Measurements from ENCODE around the gene STRIP2. TPM values are rescaled to one million over a fixed set of nuclear protein-coding genes. Genes with fewer than 3 reads are reported as not detected.
"Not testable (repeated sequence)": the region's sequence is repeated elsewhere in the genome, so short reads cannot be mapped to it uniquely, and the experiment has no call there.

Gene STRIP2
- total RNA-seq, 4 donors from 2014 or later = 0.28 to 6.5 (median 0.50) TPM; not detected in 1

DNA sequence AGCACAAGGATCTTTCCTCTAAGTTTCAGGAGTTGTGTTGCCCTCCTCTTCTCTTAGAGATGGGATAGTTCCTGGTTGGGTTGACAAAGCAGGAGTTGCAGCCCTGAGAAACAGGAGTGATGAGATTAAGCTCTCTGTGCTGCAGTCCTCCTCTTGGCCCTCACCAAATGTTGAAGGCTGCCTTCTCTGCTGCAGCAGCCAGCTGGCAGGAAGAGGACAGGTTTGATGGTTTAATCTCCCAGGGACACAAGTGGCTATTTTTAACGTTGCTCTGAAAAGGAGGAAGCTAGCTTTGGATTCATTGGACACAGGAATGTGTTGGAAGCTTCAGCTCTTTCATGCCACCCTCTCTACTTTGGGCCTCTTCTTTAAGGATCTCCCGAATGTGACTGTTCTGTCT lies 9.4 kb downstream of the STRIP2 start:
- DNase-seq (ENCODE audit: low spot score) (no peak), ATAC-seq (ENCODE audit: low FRiP score) (no peak)
- TF ChIP-seq, protein P1, sequence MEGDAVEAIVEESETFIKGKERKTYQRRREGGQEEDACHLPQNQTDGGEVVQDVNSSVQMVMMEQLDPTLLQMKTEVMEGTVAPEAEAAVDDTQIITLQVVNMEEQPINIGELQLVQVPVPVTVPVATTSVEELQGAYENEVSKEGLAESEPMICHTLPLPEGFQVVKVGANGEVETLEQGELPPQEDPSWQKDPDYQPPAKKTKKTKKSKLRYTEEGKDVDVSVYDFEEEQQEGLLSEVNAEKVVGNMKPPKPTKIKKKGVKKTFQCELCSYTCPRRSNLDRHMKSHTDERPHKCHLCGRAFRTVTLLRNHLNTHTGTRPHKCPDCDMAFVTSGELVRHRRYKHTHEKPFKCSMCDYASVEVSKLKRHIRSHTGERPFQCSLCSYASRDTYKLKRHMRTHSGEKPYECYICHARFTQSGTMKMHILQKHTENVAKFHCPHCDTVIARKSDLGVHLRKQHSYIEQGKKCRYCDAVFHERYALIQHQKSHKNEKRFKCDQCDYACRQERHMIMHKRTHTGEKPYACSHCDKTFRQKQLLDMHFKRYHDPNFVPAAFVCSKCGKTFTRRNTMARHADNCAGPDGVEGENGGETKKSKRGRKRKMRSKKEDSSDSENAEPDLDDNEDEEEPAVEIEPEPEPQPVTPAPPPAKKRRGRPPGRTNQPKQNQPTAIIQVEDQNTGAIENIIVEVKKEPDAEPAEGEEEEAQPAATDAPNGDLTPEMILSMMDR (IDR thresholded peaks at IDR 0.05) = no peak

DNA sequence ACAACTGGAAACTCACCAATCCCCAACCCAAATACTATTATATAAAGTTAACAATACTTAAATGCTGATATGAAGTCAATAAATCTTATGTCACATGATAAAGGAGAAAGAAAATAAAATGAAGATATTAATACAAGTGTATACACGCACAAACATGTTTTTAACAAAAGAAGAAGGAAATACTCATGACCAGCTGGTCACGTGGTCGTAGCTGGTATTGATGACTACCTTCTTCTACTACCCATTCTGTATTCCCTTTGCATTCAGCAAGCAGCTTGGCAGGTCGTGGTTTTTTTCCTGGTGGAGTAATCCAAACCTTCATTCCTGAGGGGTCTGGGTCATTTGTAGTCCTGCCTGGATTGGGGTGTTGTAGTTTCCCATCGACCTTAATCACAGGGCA lies 10.5 kb downstream of the STRIP2 start:
- ATAC-seq (ENCODE audit: low FRiP score) = not testable (repeated sequence)

GRCh38 chr7:129446925-129447324 lies 12.7 kb downstream of the STRIP2 start:
- not testable (repeated sequence) for ATAC-seq (ENCODE audit: low FRiP score); DNase-seq (ENCODE audit: low spot score)

More for the DNA sequence above, 10.5 kb downstream of the STRIP2 start:
- not testable (repeated sequence) for DNase-seq (ENCODE audit: low spot score)

- not testable (repeated sequence) for ATAC-seq (ENCODE audit: low FRiP score); DNase-seq (ENCODE audit: low spot score)
Observed at GRCh38 chr7:129447445-129447844, 13.2 kb downstream of the STRIP2 start.

- DNase-seq (ENCODE audit: low spot score); ATAC-seq (ENCODE audit: low FRiP score): not testable (repeated sequence)
Observed at GRCh38 chr7:129448608-129449007, 14.4 kb downstream of the STRIP2 start.

GRCh38 chr7:129450295-129450694 lies 16.1 kb downstream of the STRIP2 start:
- ATAC-seq (ENCODE audit: low FRiP score) (no peak), DNase-seq (ENCODE audit: low spot score) (no peak)
- TF ChIP-seq, protein P1 (IDR thresholded peaks at IDR 0.05) = no peak

GRCh38 chr7:129452589-129453231 lies 18.5 kb downstream of the STRIP2 start:
- TF ChIP-seq, protein P1 (IDR thresholded peaks at IDR 0.05) = no peak
- no peak for DNase-seq (ENCODE audit: low spot score)
- no peak for ATAC-seq (ENCODE audit: low FRiP score)

GRCh38 chr7:129453510-129454248 lies 19.4 kb downstream of the STRIP2 start:
- DNase-seq (ENCODE audit: low spot score) = no peak
- TF ChIP-seq, protein P1 (IDR thresholded peaks at IDR 0.05) = no peak
- no peak for ATAC-seq (ENCODE audit: low FRiP score)

- TF ChIP-seq, protein P1 (IDR thresholded peaks at IDR 0.05) = no peak
- no peak for DNase-seq (ENCODE audit: low spot score)
Observed at GRCh38 chr7:129454249-129454551, 20.0 kb downstream of the STRIP2 start.

More at GRCh38 chr7:129454249-129454551, 20.0 kb downstream of the STRIP2 start:
- ATAC-seq (ENCODE audit: low FRiP score) = no peak

All from omental fat pad (tissue), 4 donors.